BE2C (cell line): ENCODE results near the gene RAB6A.

ENCODE experiments used
- DNase-seq: peaks from one replicate; pipeline ENCODE4 v3.0.0-alpha.2; 2020
- H3K27me3 ChIP-seq: fragments of 250-450 bp; sonication (Bioruptor Pico); 2 replicates; pipeline ENCODE4 v1.5.1; 2020; ENCODE audit warnings: mild to moderate bottlenecking
- H3K36me3 ChIP-seq: fragments of 250-450 bp; sonication (Bioruptor Pico); 2 replicates; pipeline ENCODE4 v1.5.1; 2020; ENCODE audit warnings: mild to moderate bottlenecking
- H3K4me1 ChIP-seq: fragments of 250-450 bp; sonication (Bioruptor Pico); 2 replicates; pipeline ENCODE4 v1.5.1; 2020
- H3K4me3 ChIP-seq: 2 replicates; pipeline ENCODE4 v1.5.1; 2011; ENCODE audit warnings: low read depth, low read length
- H3K9me3 ChIP-seq: fragments of 250-450 bp; sonication (Bioruptor Pico); 2 replicates; pipeline ENCODE4 v1.5.1; 2020
- CTCF ChIP-seq: IDR thresholded peaks from 2 replicates; pipeline ENCODE4 v1.5.1; 2012; ENCODE audit warnings: mild to moderate bottlenecking, low read depth, low read length

RAB6A gene

GRCh38 chr11:73640592-73640991 lies 120.3 kb downstream of the RAB6A start:
- no peak for DNase-seq
- TF ChIP-seq CTCF = no peak
- Histone ChIP-seq H3K4me3 (no peak overlapping the region), H3K36me3 (no peaks in the 10 kb centered on the region), H3K27me3 (no peaks in the 10 kb centered on the region), H3K4me1 (no peaks in the 10 kb centered on the region), H3K9me3 (no peaks in the 10 kb centered on the region)

GRCh38 chr11:73637012-73637411 lies 123.9 kb downstream of the RAB6A start:
- H3K36me3 ChIP-seq = no peaks in the 10 kb centered on the region

GRCh38 chr11:73636249-73636648 lies 124.6 kb downstream of the RAB6A start:
- no peaks in the 10 kb centered on the region for H3K36me3 ChIP-seq
- H3K9me3 ChIP-seq = no peaks in the 10 kb centered on the region
- H3K4me1 ChIP-seq = no peaks in the 10 kb centered on the region
- no peak overlapping the region for H3K4me3 ChIP-seq
- DNase-seq = no peak
- TF ChIP-seq CTCF = no peak
- no peaks in the 10 kb centered on the region for H3K27me3 ChIP-seq

More at GRCh38 chr11:73637012-73637411, 123.9 kb downstream of the RAB6A start:
- Histone ChIP-seq H3K4me1 (no peaks in the 10 kb centered on the region), H3K9me3 (no peaks in the 10 kb centered on the region), H3K4me3 (no peak overlapping the region), H3K27me3 (no peaks in the 10 kb centered on the region)
- DNase-seq = no peak
- TF ChIP-seq CTCF = no peak

- H3K36me3 ChIP-seq = no peaks in the 10 kb centered on the region
- DNase-seq = no peak
- H3K4me3 ChIP-seq = no peak overlapping the region
- TF ChIP-seq CTCF = no peak
- H3K4me1 ChIP-seq = no peaks in the 10 kb centered on the region
- no peaks in the 10 kb centered on the region for H3K9me3 ChIP-seq
- H3K27me3 ChIP-seq = no peaks in the 10 kb centered on the region
Measured at GRCh38 chr11:73635721-73636120, 125.2 kb downstream of the RAB6A start.

GRCh38 chr11:73633999-73634398 lies 126.9 kb downstream of the RAB6A start:
- no peaks in the 10 kb centered on the region for H3K36me3 ChIP-seq
- no peak for DNase-seq
- no peaks in the 10 kb centered on the region for H3K4me1 ChIP-seq
- TF ChIP-seq CTCF = no peak
- no peaks in the 10 kb centered on the region for H3K9me3 ChIP-seq
- H3K4me3 ChIP-seq = no peak overlapping the region
- no peaks in the 10 kb centered on the region for H3K27me3 ChIP-seq

- Histone ChIP-seq H3K9me3 (no peaks in the 10 kb centered on the region), H3K27me3 (no peaks in the 10 kb centered on the region), H3K4me3 (no peak overlapping the region), H3K36me3 (no peaks in the 10 kb centered on the region), H3K4me1 (no peaks in the 10 kb centered on the region)
- no peak for DNase-seq
- TF ChIP-seq CTCF = no peak
Measured at GRCh38 chr11:73632996-73633395, 127.9 kb downstream of the RAB6A start.
